HEK293T (cell line): ENCODE results near the gene SLC25A34.

ENCODE experiments used
- BHLHE40 ChIP-seq: fragments of 450-650 bp; IDR thresholded peaks from 2 replicates; pipeline ENCODE4 v1.6.1; 2016; ENCODE audit warnings: mild to moderate bottlenecking, moderate library complexity, borderline replicate concordance
- FOXA1 ChIP-seq: fragments of 450-650 bp; IDR thresholded peaks from 2 replicates; pipeline ENCODE4 v1.6.1; 2016; ENCODE audit warnings: mild to moderate bottlenecking
- FOXK2 ChIP-seq: fragments of 450-650 bp; IDR thresholded peaks from 2 replicates; pipeline ENCODE4 v1.6.1; 2016; ENCODE audit warnings: mild to moderate bottlenecking
- FOXM1 ChIP-seq: fragments of 450-650 bp; IDR thresholded peaks from 2 replicates; pipeline ENCODE4 v1.6.1; 2017; ENCODE audit warnings: mild to moderate bottlenecking, borderline replicate concordance
- L3MBTL2 ChIP-seq: fragments of 450-650 bp; conservative IDR thresholded peaks from 2 replicates; pipeline ENCODE4 v1.6.1; 2016; ENCODE audit warnings: mild to moderate bottlenecking
- LEF1 ChIP-seq: fragments of 450-650 bp; IDR thresholded peaks from 2 replicates; pipeline ENCODE4 v1.6.1; 2017; ENCODE audit warnings: mild to moderate bottlenecking, borderline replicate concordance
- NFRKB ChIP-seq: fragments of 450-650 bp; IDR thresholded peaks from 2 replicates; pipeline ENCODE4 v1.6.1; 2016; ENCODE audit warnings: mild to moderate bottlenecking, moderate library complexity
- SP1 ChIP-seq: fragments of 450-650 bp; IDR thresholded peaks from 2 replicates; pipeline ENCODE4 v1.6.1; 2017
- SUZ12 ChIP-seq: fragments of 450-650 bp; IDR thresholded peaks from 2 replicates; pipeline ENCODE4 v1.6.1; 2016; ENCODE audit warnings: mild to moderate bottlenecking
- TARDBP ChIP-seq: fragments of 450-650 bp; IDR thresholded peaks from 2 replicates; pipeline ENCODE4 v1.6.1; 2016
- ZNF384 ChIP-seq: fragments of 450-650 bp; IDR thresholded peaks from 2 replicates; pipeline ENCODE4 v1.6.1; 2016
- TF ChIP-seq, protein P1 (sequence below): fragments of 450-650 bp; IDR thresholded peaks from 2 replicates; pipeline ENCODE4 v1.6.1; 2016

DNA sequence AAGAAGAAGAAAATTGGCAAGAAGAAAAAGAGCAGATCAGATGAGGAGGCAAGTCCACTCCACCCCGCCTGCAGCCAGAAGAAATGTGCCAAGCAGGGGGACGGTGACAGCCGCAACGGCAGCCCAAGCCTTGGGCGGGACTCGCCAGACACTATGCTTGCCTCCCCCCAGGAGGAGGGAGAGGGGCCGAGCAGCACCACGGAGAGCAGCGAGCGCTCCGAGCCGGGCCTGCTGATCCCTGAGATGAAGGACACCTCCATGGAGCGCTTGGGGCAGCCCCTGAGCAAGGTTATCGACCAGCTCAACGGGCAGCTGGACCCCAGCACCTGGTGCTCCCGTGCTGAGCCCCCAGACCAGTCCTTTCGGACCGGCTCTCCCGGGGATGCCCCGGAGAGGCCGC is 9.0 kb upstream of the SLC25A34 start:
- TF ChIP-seq LEF1 = no peak
- no peak for TF ChIP-seq FOXK2
- TF ChIP-seq BHLHE40 = no peak
- no peak for TF ChIP-seq TARDBP
- TF ChIP-seq FOXA1 = no peak
- TF ChIP-seq SP1 = no peak
- no peak for TF ChIP-seq SUZ12
- no peak for TF ChIP-seq NFRKB
- TF ChIP-seq L3MBTL2 = no peak
- TF ChIP-seq, protein P1, sequence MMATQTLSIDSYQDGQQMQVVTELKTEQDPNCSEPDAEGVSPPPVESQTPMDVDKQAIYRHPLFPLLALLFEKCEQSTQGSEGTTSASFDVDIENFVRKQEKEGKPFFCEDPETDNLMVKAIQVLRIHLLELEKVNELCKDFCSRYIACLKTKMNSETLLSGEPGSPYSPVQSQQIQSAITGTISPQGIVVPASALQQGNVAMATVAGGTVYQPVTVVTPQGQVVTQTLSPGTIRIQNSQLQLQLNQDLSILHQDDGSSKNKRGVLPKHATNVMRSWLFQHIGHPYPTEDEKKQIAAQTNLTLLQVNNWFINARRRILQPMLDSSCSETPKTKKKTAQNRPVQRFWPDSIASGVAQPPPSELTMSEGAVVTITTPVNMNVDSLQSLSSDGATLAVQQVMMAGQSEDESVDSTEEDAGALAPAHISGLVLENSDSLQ = no peak
- TF ChIP-seq ZNF384 = no peak
- no peak for TF ChIP-seq FOXM1
